ENCODE measurements around the gene ELOVL1. TPM values are rescaled to one million over a fixed set of nuclear protein-coding genes. Genes with fewer than 3 reads are reported as not detected.

The ELOVL1 gene
- total RNA-seq, 4 donors from 2014 or later = 26.3 to 65.0 (median 41.0) TPM

GRCh38 chr1:43396059-43396458 lies 28.2 kb upstream of the ELOVL1 start:
- 23 to 50% methylated on average over 1 of the region's 1 CpG for WGBS, 2 donors (ENCODE audit: low coverage in 1 of 2)
- peaks cover 0 to 14% of the 10 kb centered on the region in 2 donors for H3K36me3 ChIP-seq
- TF ChIP-seq, protein P1, sequence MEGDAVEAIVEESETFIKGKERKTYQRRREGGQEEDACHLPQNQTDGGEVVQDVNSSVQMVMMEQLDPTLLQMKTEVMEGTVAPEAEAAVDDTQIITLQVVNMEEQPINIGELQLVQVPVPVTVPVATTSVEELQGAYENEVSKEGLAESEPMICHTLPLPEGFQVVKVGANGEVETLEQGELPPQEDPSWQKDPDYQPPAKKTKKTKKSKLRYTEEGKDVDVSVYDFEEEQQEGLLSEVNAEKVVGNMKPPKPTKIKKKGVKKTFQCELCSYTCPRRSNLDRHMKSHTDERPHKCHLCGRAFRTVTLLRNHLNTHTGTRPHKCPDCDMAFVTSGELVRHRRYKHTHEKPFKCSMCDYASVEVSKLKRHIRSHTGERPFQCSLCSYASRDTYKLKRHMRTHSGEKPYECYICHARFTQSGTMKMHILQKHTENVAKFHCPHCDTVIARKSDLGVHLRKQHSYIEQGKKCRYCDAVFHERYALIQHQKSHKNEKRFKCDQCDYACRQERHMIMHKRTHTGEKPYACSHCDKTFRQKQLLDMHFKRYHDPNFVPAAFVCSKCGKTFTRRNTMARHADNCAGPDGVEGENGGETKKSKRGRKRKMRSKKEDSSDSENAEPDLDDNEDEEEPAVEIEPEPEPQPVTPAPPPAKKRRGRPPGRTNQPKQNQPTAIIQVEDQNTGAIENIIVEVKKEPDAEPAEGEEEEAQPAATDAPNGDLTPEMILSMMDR (IDR thresholded peaks at IDR 0.05) = no peak
- TF ChIP-seq POLR2A (IDR thresholded peaks at IDR 0.05) (no peak), EP300 (IDR thresholded peaks at IDR 0.05) (no peak), POLR2AphosphoS5 (IDR thresholded peaks at IDR 0.05) (no peak)
- no peak overlapping the region for H3K27ac ChIP-seq
- ATAC-seq = no peak
- no peaks in the 10 kb centered on the region for H3K27me3 ChIP-seq
- H3K4me3 ChIP-seq = no peak overlapping the region
- no peaks in the 10 kb centered on the region for H3K9me3 ChIP-seq
- H3K4me1 ChIP-seq = peaks cover 0 to 12% (median 2%) of the 10 kb centered on the region in 3 donors

- 88 to 90% methylated on average over 4 of the region's 4 CpGs for WGBS, 2 donors (ENCODE audit: low coverage in 1 of 2)
- peaks cover 0 to 17% (median 7%) of the 10 kb centered on the region in 3 donors for H3K4me1 ChIP-seq
Observed at GRCh38 chr1:43395523-43395922, 27.7 kb upstream of the ELOVL1 start.

GRCh38 chr1:43392702-43393101 lies 24.9 kb upstream of the ELOVL1 start:
- ATAC-seq = no peak
- Histone ChIP-seq H3K27ac (no peak overlapping the region), H3K36me3 (peaks cover 0 to 14% of the 10 kb centered on the region in 2 donors), H3K27me3 (no peaks in the 10 kb centered on the region), H3K4me3 (no peak overlapping the region), H3K9me3 (no peaks in the 10 kb centered on the region), H3K4me1 (peaks cover 6 to 36% (median 22%) of the 10 kb centered on the region in 3 donors)
- 72% methylated on average over 3 of the region's 3 CpGs; no CpG with 5 or more reads in 1 of the 2 donors for WGBS, 2 donors (ENCODE audit: low coverage in 1 of 2)
- TF ChIP-seq EP300 (IDR thresholded peaks at IDR 0.05) (no peak), POLR2A (IDR thresholded peaks at IDR 0.05) (no peak), POLR2AphosphoS5 (IDR thresholded peaks at IDR 0.05) (no peak)
- TF ChIP-seq, protein P1 (IDR thresholded peaks at IDR 0.05) = no peak

More at GRCh38 chr1:43395523-43395922, 27.7 kb upstream of the ELOVL1 start:
- H3K36me3 ChIP-seq = peaks cover 0 to 14% of the 10 kb centered on the region in 2 donors
- no peak overlapping the region for H3K4me3 ChIP-seq
- ATAC-seq = no peak
- TF ChIP-seq, protein P1 (IDR thresholded peaks at IDR 0.05) = no peak
- TF ChIP-seq POLR2A (IDR thresholded peaks at IDR 0.05) = no peak
- TF ChIP-seq EP300 (IDR thresholded peaks at IDR 0.05) = no peak
- no peak for TF ChIP-seq POLR2AphosphoS5 (IDR thresholded peaks at IDR 0.05)
- no peaks in the 10 kb centered on the region for H3K27me3 ChIP-seq
- H3K27ac ChIP-seq = no peak overlapping the region
- H3K9me3 ChIP-seq = no peaks in the 10 kb centered on the region

DNA sequence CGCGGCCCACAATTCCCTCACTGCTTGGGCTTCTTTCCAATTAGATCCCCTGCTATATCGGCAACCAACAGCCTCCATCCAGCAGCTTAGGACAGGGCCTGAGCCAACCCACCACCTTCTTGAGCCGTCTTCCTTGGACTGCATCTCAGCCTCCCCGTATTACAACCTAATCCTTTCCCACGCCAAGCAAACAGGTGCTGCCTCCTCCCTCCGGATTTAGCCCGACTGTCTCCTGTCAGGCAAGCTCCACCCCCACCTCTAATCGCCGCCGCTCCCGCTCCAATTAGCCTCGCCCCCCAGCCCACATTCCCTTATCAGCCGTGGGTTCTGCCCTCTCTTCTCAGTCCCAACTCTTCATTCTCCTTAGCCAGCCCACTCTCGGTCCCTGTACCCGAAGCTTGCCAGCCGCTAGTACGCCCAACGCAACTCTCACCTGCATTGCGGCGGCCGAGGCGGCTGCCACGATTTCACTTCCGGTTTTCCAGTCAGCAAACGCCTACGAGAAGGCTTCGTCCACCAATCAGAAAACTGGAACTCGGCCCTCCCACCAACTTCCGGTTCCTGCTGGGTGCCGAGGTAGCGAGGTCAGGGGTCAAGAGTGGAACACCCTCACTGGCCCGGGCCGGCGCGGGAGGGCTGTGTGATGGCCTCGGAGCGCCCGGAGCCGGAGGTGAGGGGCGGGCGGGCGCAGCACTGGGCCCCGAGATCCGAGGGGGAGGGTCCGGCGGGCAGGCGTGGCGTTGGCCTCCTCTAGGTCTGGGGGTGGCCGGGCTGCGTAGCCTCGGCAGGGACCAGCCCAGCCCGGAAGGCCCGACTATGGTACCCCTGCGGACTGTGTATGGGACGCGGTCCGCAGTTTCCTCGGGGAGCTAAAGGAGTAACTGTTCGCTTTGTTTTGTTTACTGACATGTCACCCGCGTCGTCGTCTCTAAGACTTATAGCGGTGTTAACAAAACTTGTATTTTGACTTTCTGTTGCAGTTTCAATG lies 21.8 kb upstream of the ELOVL1 start, which contains the start of the genes MED8 and SZT2:
MED8 (minus strand) TSS at position 475 of the 988 bp plus-strand sequence; CDS start at position 439, 36 bp downstream.
SZT2 (plus strand) TSS at position 574 of the 988 bp plus-strand sequence; CDS start at position 644, 70 bp downstream.
- Histone ChIP-seq H3K9me3 (no peaks in the 10 kb centered on the region), H3K36me3 (peaks cover 0 to 35% of the 10 kb centered on the region in 2 donors), H3K4me3 (peak within 1 kb of the TSS; percentile 56 to 67), H3K4me1 (peaks cover 6 to 30% (median 22%) of the 10 kb centered on the region in 3 donors), H3K27ac (peak within 1 kb of the TSS; percentile 25 to 88 (median 87)), H3K27me3 (no peaks in the 10 kb centered on the region)
- TF ChIP-seq POLR2A (IDR thresholded peaks at IDR 0.05) = peak; percentile 51 to 66
- TF ChIP-seq, protein P1 (IDR thresholded peaks at IDR 0.05) = no peak
- TF ChIP-seq POLR2AphosphoS5 (IDR thresholded peaks at IDR 0.05) = peak; percentile 86
- WGBS, 2 donors (ENCODE audit: low coverage in 1 of 2) = 0% methylated on average over 22 to 36 of the region's 65 CpGs
- ATAC-seq = peak; percentile 99

Data from gastroesophageal sphincter (tissue), 4 donors.